RWPE2 (cell line): ENCODE measurements around the gene UROC1.

ENCODE experiments used
- ATAC-seq: fragments of 200-7000 bp; cut with Tn5 transposase; 3 replicates; pipeline ENCODE4 v1.9.1; 2021; ENCODE audit warnings: low read depth
- DNase-seq: peaks from one replicate; pipeline ENCODE4 v3.0.0-alpha.2; 2020; ENCODE audit warnings: low spot score
- H3K27ac ChIP-seq: fragments of 450-650 bp; 2 replicates; pipeline ENCODE4 v1.5.1; 2017; ENCODE audit warnings: mild to moderate bottlenecking; ENCODE audit not compliant: poor library complexity, severe bottlenecking
- H3K27me3 ChIP-seq: fragments of 250-450 bp; sonication (Bioruptor Pico); 2 replicates; pipeline ENCODE4 v1.5.1; 2021; ENCODE audit warnings: mild to moderate bottlenecking, moderate library complexity; ENCODE audit not compliant: insufficient read depth, poor library complexity, severe bottlenecking
- H3K36me3 ChIP-seq: fragments of 250-450 bp; sonication (Bioruptor Pico); 2 replicates; pipeline ENCODE4 v1.5.1; 2020; ENCODE audit warnings: low read depth, mild to moderate bottlenecking, moderate library complexity
- H3K4me1 ChIP-seq: fragments of 250-450 bp; sonication (Bioruptor Pico); 2 replicates; pipeline ENCODE4 v1.5.1; 2021; ENCODE audit warnings: mild to moderate bottlenecking, moderate library complexity; ENCODE audit not compliant: insufficient read depth, poor library complexity, severe bottlenecking
- H3K4me3 ChIP-seq: fragments of 250-450 bp; sonication (Bioruptor Pico); 2 replicates; pipeline ENCODE4 v1.5.1; 2021; ENCODE audit warnings: mild to moderate bottlenecking, moderate library complexity; ENCODE audit not compliant: severe bottlenecking
- H3K9me3 ChIP-seq: fragments of 250-450 bp; sonication (Bioruptor Pico); 2 replicates; pipeline ENCODE4 v1.5.1; 2021; ENCODE audit warnings: mild to moderate bottlenecking, moderate library complexity; ENCODE audit not compliant: severe bottlenecking
- TF ChIP-seq, protein P1 (sequence below): fragments of 450-650 bp; IDR thresholded peaks from one replicate; pipeline ENCODE4 v1.5.1; 2017; ENCODE audit warnings: mild to moderate bottlenecking, moderate library complexity; ENCODE audit not compliant: poor library complexity, severe bottlenecking

Gene UROC1

DNA sequence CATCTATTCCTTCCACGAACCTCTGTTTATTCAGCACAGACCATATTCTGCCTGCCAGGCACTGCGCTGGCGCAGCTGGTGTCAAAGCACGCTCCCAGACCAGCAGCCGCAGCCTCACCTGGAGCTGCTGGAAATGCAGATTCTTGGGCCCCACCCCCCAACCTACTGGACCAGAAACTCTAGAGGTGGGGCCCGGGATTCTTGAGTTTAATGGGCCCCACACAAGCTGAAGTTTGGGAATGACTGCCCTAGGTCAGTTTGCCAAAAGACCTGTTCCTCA is 13.4 kb upstream of the UROC1 start:
- no peaks in the 10 kb centered on the region for H3K4me1 ChIP-seq
- H3K36me3 ChIP-seq, result no peaks in the 10 kb centered on the region
- H3K27me3 ChIP-seq, result peaks cover 22% of the 10 kb centered on the region
- no peaks in the 10 kb centered on the region for H3K9me3 ChIP-seq
- DNase-seq (no peak), ATAC-seq (no peak)
- H3K27ac ChIP-seq, result no peak overlapping the region
- H3K4me3 ChIP-seq, result no peak overlapping the region
- TF ChIP-seq, protein P1, sequence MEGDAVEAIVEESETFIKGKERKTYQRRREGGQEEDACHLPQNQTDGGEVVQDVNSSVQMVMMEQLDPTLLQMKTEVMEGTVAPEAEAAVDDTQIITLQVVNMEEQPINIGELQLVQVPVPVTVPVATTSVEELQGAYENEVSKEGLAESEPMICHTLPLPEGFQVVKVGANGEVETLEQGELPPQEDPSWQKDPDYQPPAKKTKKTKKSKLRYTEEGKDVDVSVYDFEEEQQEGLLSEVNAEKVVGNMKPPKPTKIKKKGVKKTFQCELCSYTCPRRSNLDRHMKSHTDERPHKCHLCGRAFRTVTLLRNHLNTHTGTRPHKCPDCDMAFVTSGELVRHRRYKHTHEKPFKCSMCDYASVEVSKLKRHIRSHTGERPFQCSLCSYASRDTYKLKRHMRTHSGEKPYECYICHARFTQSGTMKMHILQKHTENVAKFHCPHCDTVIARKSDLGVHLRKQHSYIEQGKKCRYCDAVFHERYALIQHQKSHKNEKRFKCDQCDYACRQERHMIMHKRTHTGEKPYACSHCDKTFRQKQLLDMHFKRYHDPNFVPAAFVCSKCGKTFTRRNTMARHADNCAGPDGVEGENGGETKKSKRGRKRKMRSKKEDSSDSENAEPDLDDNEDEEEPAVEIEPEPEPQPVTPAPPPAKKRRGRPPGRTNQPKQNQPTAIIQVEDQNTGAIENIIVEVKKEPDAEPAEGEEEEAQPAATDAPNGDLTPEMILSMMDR, result no peak

DNA sequence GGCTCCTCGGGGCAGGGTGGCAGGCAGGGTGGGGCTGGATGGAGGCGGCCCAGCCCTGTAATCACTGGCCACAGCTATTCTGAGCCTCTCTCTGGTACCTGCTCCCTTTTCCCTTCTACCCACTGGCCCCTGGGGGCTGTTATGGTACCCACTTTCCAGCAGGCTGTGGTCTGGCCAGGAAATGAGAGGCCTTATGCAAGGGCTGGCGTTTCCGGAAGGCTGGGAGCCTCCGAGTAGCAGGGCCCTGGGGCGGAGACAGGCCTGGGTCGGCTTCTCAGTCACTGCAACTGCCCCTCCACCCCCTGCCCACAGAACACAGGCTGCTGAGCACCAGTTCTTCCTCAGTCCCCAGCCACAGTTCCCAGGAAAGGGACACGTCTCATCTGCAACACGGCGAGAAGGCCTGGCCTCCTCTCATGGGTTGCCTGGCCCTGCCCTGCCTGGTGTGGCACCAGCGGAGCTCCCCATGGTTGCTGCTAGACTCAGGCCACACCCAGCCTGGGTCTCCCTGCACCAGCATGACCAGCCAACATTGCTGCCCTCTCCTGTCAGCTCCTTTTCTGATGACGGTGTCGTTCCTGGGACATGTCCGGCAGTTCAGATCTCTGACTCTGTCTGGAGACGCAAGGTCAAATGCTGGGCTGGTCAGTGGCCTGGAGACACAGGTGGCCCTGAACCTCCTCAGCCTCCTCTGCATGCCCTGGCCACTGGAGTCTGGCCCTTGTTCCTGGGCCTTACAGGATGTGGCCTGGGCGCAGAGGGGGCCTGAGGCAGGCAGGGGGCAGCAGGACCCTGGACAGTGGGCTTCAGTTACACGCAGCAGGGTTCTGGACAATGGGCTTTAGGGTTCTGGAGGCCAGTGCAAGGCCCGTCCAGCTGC is 12.8 kb upstream of the UROC1 start:
- no peak overlapping the region for H3K4me3 ChIP-seq
- ATAC-seq, result no peak
- H3K9me3 ChIP-seq, result no peaks in the 10 kb centered on the region
- H3K27me3 ChIP-seq, result peaks cover 22% of the 10 kb centered on the region
- TF ChIP-seq, protein P1, result no peak
- no peak for DNase-seq
- no peaks in the 10 kb centered on the region for H3K36me3 ChIP-seq
- H3K27ac ChIP-seq, result no peak overlapping the region
- H3K4me1 ChIP-seq, result no peaks in the 10 kb centered on the region

DNA sequence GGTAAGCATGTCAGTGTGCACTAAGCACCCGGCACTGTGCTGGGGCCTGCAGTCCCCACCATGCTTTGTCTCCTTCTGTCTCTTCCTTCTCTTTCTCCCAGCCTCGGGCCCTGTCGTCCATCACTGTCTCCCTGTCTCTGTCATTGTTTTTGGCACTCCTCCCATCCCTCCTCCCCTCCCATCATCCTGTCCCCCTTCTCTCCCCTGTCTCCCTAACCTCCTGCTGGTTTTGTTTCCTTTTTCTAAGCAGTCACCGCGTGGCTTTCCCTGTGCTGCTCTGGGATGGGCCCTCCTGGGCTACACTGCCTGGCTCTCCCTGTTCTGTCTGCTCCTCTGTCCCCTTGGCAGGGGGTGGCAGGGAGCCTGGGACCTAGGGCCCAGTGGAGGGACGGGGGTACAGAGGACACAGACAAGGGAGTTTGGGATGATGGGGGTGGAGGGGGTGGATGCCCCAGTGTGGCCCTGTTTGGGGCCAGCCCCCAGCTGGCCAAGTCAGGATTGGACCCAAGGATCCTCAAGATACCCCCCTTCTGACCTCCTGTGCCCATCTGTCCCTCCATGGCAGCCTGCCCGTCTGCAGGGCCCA is 12.1 kb upstream of the UROC1 start:
- Histone ChIP-seq H3K4me3 (no peak overlapping the region), H3K27ac (no peak overlapping the region), H3K36me3 (no peaks in the 10 kb centered on the region), H3K4me1 (no peaks in the 10 kb centered on the region), H3K9me3 (no peaks in the 10 kb centered on the region), H3K27me3 (peaks cover 22% of the 10 kb centered on the region)
- TF ChIP-seq, protein P1, result no peak
- no peak for ATAC-seq
- no peak for DNase-seq

DNA sequence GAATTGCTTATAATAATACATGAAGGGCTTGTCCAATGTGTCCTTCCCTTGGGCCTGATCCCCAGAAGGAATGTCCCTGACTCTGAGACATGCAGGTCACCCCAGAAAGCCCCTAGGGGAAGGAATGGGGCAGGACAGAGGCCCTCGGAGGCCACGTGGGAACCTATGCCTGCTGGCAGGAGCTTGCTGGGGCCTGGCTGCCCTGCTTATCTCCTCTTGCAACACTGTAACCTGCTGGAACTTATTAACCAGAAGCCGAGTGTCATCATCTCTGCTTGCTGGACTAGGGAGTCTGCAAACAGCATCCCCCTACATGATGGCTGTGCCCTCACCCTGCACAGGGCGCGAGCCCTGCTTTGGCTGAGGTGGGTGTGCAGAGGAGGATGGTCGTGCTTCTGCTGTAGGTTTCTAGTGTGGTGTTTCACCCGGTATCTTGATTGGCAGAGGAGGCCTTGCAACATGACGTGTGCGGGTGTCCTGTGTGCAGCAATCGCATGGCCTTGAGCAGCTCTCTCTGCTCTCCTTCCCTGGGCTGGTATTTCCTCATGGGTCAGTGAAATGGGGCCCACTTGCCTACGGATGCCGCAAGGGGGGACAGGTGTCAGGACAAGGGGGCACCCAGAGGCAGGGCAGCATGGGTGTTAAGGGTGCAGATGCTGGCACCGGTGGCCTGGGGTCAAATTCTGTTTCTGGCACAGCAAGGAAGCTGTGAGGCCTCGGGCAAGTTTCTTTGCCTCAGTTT is 11.4 kb upstream of the UROC1 start:
- TF ChIP-seq, protein P1, result no peak
- no peak for DNase-seq
- Histone ChIP-seq H3K4me1 (no peaks in the 10 kb centered on the region), H3K27me3 (peaks cover 20% of the 10 kb centered on the region), H3K36me3 (no peaks in the 10 kb centered on the region), H3K4me3 (no peak overlapping the region), H3K27ac (no peak overlapping the region), H3K9me3 (no peaks in the 10 kb centered on the region)
- no peak for ATAC-seq
